GM21723 (cell line): Measurements from ENCODE around the gene CPPED1.
A peak's percentile ranks its signal among the peaks of the same experiment; 100 is the strongest.
"Not testable (repeated sequence)": the region's sequence is repeated elsewhere in the genome, so short reads cannot be mapped to it uniquely, and the experiment has no call there.

Experiments used
- ATAC-seq: cut with Tn5 transposase; IDR thresholded peaks from one replicate; pipeline ENCODE4 v1.9.1; 2021; ENCODE audit warnings: mild to moderate bottlenecking, moderate library complexity; ENCODE audit not compliant: unreplicated experiment

CPPED1 gene

DNA sequence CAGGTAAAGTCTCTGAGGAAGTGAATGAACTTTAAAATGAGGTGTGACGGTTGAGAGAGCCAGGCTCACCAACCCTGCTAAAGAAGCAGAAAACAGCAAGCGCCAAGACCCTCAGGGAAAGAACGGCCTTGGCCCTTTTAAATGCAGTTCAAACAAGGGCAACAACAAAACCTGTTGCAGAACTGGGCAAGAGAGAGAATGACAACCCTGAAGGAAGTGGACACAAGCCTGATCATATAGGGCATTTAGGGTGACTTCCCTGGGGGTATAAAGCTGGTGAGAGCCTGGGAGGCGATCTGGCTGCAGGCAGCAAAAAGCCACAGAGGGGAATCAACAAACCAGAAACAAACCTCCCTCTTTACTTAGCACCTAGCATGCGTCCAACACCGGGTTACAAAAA lies 1.0 kb downstream of the CPPED1 start:
- no peak for ATAC-seq

DNA sequence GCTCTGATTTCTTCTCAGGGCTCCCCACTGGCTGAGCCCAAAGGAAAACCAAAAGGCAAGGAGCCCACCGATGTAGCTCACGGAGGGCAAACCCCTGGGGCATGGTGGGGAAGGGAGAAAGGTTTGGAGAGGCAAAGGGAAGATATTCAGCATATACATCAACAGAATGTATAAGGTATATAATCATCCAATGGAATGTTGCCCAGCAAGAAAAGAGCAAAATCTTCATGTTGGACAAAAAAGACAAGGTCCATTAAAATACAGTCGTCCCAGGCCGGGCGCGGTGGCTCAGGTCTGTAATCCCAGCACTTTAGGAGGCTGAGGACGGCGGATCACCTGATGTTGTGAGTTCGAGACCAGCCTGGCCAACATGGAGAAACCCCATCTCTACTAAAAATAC lies 1.6 kb downstream of the CPPED1 start:
- ATAC-seq, result no peak

DNA sequence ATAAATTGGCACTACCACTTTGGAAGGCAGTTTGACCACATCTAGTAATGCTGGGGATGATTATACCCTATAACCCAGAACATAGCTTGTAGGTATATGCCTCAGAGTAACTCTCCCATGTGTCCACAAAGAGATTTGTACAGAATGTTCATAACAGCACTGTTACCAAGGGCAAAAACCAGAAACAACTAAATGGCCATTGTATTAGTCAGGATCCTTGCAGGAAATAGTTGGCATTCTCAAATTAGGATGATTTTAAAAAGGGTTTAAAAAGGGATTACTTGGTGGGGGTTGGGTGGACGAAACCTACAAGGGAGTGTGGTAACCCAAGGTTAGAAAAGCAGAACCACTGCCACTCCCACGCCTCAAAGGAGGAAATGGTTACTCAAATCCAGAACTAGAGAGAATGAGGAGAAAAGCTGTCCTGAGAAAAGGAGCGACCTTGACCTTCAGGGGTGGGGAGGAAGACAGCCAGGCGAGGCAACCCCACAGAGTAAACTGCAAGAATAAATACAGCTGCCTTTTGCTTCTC lies 2.1 kb downstream of the CPPED1 start:
- peak; percentile 34 for ATAC-seq

DNA sequence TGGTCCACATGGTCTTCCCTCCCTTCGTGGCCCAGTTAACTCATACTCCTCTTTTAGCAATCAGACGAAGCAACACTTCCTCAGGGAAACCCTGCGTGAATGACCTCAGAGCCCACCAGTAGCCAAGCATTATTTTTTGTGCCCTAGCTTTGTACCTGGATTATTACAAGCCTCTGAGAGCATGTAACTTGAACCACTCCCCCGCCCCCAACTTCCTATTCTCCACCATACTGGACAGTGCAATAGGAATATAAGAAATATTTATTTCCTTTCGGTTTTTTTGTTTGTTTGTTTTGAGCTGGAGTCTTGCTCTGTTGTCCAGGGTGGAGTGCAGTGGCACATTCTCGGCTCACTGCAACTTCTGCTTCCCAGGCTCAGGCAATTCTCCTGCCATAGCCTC lies 2.9 kb downstream of the CPPED1 start:
- no peak for ATAC-seq

DNA sequence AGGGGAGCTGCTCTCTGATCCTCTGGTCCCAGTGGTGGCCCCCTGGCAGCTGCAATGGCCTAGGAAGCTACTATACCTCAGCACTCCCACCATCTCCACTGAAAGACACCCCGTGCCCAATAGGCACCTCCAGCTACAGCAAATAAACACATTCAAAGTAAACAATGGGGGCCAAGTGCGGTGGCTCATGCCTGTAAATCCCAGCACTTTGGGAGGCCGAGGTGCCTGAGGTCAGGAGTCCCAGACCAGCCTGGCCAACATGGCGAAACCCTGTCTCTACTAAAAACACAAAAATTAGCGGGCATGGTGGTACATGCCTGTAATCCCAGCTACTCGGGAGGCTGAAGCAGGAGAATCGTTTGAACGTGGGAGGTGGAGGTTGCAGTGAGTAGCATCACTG lies 3.7 kb downstream of the CPPED1 start:
- not testable (repeated sequence) for ATAC-seq

DNA sequence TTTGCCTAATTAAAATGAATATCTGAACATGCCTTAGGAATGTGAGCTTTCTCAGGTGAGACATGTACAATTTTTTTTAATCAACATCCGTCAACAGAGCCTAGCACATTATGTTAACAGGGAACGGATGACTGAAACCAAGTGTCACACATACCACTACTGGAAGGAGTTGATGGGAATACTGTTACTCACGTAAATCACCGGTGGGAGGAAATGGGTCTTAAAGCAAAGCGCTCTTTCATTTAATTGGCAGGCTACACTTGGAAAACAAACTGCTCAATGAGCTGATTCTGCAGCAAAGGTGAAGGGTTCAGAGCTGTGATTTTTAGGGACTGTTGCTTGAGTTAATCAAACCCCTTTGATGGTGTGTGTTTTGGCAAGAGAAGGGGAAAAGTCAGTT lies 4.8 kb downstream of the CPPED1 start:
- no peak for ATAC-seq

DNA sequence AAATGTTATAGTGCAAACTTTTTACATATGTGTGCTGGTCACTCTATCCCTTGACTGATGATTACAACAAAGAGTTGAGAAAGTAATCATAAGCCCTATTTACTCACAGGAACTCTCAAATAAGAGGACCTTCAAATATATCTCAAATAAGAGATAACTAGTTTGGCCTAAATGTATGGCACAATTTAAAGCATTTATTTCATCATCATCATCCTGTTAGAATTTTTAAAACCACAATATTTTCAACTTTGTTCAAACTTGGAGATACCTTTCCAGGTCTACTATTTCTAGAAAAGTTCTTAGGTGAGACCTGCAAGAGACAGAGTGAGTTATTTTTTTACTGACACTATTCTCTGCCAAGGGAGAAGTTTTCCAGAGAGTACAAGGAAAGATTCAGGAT lies 5.5 kb downstream of the CPPED1 start:
- no peak for ATAC-seq

DNA sequence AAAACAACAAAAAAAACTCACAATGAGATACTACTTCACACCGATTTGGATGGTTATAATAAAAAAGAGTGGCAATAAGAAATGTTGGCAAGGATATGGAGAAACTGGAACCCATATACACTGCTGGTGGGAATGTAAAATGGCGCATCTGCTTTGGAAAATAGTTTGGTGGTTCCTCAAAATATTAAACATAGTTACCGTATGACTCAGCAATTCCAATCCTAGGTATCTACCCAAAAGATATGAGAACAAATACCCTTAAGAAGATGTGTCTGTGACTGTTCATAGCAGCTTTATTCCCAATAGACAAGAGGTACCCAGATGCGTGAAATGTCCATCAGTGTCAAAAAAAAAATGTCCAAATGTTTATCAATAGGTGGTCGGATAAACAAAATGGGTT lies 7.2 kb downstream of the CPPED1 start:
- ATAC-seq, result no peak

DNA sequence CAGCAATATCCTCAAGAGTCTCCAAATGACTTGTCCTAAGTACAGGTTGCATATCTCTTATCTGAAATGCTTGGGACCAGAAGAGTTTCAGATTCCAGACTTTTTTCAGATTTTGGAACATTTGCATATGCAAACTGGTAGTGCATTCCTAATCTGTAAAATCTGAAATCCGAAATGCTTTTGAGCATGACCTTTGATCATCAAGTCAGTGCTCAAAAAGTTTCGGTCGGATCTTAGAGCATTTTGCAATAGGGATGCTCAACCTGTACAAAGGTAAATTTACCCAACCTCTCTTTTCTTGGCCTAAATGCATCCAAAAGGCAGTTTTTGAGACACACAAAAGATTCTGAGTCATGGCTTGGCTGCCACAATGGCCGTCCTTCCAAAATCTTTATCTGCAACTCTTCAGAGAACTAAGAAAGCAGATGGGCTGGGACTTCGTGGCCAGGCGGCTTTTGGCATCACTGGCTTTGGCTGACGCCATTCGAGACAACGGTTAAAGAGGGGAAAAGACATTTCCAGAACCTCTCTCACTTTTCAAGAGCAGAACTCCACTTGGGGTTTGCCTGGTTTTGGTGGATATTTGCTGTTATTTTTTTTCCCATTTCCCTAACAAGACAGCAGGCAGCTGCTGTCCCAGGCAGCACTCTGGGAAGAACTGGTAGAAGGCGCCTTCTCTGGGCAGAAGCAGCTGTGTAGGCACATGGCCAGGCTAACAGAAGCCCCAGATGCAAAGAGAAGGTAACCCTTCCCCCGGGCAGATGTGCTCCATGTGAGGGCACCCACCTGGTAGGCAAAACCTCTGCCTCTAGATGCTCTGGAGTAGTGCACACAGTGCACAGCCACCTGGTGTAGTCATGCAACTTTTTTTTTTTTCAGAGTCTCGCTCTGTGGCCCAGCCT lies 8.9 kb downstream of the CPPED1 start:
- ATAC-seq, result no peak

DNA sequence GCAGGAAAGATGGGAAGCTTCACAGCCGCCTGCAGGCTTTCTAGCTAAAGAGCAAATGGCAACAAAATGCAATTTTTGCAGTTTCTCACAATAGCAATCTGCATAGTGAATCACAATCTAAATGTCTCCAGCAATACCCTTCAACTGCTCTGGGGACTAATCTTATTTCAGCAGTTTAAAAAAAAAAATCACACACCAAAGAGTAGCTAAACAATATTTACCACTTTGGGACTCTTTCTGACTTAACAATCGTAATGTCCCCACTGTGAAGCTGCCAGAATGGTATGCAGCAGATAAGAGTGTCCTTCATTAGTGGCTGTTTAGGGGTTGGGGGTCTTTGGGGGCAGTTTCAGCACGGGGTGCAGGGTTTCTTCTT lies 9.8 kb downstream of the CPPED1 start:
- ATAC-seq, result no peak

DNA sequence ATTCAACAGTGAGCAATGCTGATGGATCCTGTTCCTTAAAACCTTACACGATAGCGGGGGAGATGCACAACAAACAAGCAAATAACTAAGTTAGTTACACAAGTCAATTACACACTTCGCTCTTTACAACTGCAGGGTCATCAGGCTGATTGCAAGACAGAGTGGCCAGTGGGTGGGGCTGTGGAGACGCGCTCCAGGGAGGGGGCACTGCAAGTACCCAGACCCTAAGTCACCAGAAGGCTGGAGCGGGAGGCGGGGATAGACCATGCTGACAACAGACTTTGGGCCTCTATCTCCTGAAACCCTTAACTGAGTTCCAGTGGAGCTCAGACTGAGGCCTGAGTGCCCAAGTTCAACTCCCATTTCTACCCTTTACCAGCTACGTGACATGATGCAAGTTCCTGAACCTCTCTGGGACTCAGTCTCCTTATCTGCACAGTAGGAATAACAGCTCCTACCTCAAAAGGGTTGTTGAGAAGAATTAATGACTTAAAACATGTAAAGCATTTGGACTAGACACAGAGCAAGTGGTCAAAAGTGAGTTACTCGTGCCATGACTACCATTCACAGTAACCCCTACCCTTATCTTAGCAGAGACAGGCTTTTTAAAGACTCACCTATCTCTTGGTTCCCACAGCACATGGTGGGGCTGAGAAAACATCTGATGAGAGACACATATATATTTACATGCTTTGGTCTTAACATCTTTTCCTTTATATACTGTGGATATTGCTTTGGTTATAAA lies 10.4 kb downstream of the CPPED1 start:
- ATAC-seq, result no peak

DNA sequence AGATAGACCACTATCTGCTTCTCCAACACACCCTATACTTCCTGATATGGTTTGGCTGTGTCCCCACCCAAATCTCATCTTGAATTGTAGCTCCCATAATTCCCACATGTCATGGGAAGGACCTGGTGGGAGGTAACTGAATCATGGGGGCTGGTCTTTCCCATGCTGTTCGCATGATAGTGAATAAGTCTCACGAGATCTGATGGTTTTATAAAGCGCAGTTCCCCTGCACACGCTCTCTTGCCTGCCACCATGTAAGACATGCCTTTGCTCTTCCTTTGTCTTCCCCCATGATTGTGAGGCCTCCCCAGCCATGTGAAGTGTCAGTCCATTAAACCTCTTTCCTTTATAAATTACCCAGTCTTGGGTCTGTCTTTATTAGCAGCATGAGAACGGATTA lies 11.2 kb downstream of the CPPED1 start:
- not testable (repeated sequence) for ATAC-seq

DNA sequence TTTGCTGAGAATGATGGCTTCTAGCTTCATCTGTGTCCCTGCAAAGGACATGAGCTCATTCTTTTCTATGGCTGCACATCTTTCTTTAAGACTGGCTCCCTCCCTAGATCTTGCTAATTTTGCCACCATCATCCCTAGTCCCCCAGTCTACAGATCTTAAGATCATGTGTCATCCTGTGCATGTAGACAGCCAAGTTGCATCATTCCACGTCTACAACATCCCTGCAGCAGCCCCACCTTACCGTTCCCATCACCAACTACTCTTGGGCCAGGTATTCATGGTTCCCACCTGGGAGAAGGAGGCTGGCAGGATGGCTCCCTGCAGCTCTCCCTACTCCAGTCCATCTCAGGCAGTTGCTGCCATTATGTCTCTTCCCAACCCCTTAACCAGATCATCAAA lies 12.3 kb downstream of the CPPED1 start:
- ATAC-seq, result no peak

DNA sequence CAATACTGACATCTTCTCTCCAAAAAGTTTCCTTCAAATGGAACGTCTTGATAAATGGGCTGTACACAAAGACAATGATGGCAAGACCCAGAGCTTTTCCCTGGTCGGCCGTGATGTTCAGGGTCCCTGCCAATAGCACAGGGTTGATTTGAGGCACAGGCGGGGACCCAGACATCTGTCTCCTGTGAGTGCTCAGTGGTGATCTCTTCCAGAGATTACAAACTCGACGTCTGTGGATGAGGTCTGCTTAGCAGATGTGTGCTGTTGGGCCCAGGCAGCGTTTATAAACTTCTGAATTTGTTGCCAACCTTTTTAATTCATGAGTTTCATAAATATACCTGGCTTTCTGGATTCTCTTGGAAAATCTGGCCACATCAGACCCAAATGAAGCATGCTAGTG lies 14.9 kb downstream of the CPPED1 start:
- ATAC-seq, result no peak

DNA sequence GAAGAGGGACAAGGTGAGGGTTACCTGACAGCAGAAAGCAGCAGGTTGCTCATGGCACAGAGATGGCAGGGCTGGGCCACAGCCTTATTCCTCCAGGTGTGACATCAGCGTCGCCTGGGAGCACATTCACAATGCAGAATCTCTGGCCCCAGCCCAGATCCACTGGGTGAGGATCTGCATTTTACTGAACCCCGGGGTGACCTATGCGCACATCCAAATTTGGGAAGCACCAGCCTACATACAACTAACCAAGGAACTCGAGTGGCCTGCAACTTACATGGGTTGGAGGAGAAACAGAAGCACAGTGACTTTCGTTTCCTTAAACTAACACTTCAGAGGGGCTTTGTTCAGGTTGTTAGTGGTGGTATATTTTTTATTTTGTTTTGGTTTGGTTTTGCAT lies 17.6 kb downstream of the CPPED1 start:
- no peak for ATAC-seq

DNA sequence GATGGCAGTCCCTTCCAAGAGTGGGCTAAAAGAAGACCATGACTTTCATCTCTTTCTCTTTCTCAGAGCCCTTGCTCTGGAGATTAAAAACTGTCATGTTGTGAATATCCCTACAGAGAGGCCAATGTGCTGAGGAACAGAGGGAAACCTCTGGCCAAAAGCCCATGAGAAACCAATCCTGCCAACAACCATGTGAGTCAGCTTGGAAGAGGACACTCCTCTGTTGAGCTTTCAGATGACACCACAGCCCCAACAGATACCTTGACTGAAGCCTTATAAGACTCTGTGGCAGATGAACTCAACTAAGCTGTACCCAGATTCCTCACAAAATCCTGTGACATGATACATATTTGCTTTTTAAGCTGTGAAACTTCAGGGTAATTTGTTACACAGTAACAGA lies 19.6 kb downstream of the CPPED1 start:
- ATAC-seq, result no peak

DNA sequence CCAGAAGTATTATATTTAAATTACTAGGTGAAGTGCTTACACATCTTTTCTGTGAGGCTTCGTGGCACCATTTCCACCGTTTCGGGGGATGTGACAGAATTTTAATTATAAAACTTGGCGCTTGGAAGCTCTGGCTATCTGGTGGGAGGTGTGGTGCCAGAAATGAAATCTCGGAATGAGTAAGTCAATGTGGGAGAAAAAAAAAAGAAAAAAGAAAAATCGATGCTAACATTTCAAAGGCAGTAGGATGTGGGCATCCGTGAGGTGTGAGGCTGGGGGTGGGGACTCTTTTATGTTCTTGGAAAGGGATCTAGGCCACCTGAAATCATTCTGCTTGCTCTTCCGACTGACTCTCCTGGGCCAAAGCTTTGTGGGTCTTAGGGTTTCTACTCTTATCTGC lies 21.9 kb downstream of the CPPED1 start:
- ATAC-seq, result no peak

DNA sequence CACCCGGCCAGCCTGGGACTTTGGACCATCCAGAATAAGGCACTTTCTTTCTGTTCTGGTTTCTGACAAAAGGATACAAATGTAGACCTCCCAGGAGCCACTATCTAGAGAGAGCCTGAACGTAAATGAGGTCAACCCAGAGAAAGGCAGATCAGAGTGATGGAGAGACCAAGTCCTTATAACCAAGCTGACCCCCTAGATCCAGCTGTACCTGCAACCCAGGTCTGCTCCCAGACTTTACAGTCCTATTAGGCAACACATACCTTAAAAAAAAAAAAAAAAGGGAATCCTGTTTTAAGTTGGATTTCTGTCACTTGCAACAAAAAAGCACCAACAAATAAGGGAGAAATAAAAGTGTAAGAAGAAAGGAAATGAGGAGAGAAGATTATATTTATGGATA lies 23.2 kb downstream of the CPPED1 start:
- no peak for ATAC-seq

DNA sequence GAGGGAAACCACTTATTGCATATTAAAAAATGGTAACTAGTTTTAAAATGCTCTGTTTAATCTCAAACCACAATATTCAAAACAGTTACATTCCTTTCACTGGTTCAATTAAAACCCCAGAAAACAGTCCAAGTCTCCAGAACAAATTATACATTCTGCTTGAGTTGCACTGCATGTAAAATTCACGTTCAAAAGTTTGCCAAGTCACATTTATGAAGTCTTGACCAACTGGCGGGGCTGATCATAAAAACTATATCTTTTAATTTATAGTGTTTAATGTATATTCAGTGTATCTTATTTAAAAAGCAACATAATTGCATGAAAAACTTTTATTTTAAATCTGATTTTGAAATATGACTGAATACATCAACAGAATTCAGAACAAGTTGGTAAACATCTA lies 25.0 kb downstream of the CPPED1 start:
- ATAC-seq, result no peak

DNA sequence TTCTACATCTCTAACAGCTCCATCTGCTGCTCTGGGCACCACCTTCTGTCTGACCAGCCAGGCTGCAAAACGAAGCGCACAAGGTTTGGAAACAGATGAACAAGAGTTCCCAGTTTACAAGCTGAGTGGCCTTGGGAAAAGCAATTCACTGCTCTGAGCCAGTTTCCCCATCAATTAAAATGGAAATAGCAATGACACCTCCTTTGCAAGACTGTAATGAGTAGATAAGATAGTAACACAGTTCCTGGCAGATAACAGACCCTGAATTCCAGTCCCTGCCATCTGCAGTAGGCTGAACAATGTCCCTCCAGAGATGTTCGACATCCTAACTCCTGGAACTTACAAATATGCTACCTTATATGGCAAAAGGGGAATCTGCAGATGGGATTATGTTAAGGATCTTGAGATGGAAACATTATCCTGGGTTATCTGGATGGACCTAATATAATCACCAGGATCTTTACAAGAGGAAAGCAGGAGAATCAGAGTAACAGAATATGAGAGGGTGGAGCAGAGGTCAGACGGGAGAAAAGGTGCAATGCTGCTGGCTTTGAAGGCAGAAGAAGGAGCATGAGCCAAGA lies 27.9 kb downstream of the CPPED1 start:
- no peak for ATAC-seq

DNA sequence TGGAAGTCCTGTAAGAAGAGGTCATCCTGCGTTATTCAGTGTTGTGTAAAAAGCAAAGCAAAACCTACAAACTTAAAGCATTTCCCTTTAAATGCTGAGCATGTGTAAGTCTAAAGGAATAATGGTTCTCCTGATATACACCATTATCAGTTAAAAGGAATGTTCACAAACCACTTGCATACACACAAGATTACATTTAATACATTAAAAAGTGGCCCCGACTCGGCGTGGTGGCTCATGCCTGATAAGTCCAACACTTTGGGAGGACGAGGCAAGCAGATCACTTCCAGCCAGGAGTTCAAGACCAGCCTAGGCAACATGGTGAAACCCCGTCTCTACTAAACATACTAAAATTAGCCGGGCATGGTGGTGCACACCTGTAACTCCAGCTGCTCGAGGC lies 30.5 kb downstream of the CPPED1 start:
- no peak for ATAC-seq

DNA sequence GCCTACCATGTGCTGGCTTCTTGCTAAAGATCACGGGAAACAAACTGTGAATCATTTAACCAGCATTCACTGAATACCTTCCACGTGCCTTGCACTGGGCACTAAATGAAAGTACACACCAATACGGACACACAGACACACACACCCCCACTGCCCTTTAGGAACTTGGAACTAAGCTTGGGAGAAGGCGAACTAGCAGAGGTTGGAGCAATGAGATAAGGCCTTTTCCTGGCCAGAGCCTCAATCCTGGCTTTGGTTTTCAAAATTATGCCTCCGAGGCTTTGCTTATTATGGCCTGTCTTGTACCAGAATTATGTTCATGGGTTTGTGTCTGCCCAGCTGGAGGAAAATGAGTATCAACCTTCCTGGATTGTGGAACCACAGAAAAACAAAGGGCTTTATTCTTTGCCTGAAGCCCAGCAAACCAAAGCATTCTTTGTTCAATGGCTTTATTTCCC lies 32.3 kb downstream of the CPPED1 start:
- ATAC-seq, result no peak
